Measurements from ENCODE around the gene GALNT1. TPM values are rescaled to one million over a fixed set of nuclear protein-coding genes. Genes with fewer than 3 reads are reported as not detected.

GALNT1 gene
- total and polyA plus RNA-seq, 9 of the 15 experiments (the other 6 are each of a cell fraction or from before 2014, with no cell fraction given): 14.4 to 54.1 (median 36.6) TPM

GRCh38 chr18:35694808-35695207 is 113.3 kb downstream of the GALNT1 start (continued):
- TF ChIP-seq THRA (IDR thresholded peaks at IDR 0.05) (no peak), SIN3A (IDR thresholded peaks at IDR 0.05; ENCODE audit: borderline replicate concordance in 2 of 2, control insufficient read depth in 1 of 2, low read depth in 2 of 2, low read length in 2 of 2) (no peak)

GRCh38 chr18:35695384-35695783 is 113.8 kb downstream of the GALNT1 start:
- BruUV-seq (replicated peaks): no TSS peak
- Histone ChIP-seq H3K27ac (ENCODE audit: extremely low read depth, low read depth, low read length) (no peak overlapping the region), H3K9me1 (ENCODE audit: control insufficient read depth, insufficient read depth, low read length) (no peaks in the 10 kb centered on the region), H2AFZ (ENCODE audit: low read depth, low read length) (no peak overlapping the region), H3K79me2 (ENCODE audit: control insufficient read depth, insufficient read depth, low read length) (no peaks in the 10 kb centered on the region), H3K4me2 (ENCODE audit: insufficient read depth, low read length) (no peak overlapping the region), H3K4me3 (no peak overlapping the region), H3K4me1 (replicated peaks in 1 of 2; ENCODE audit: control insufficient read depth in 2 of 2, insufficient read depth in 2 of 2, low read length in 2 of 2) (no peaks in the 10 kb centered on the region), H3K36me3 (ENCODE audit: control insufficient read depth, insufficient read depth, low read length) (no peaks in the 10 kb centered on the region; the same call in 2 of the 3 replicates), H3K9ac (ENCODE audit: insufficient read depth in 1 of 2, low read depth in 2 of 2, low read length in 2 of 2) (no peak overlapping the region), H3K9me3 (replicated peaks; ENCODE audit: control insufficient read depth, insufficient read depth, low read depth, low read length) (no peaks in the 10 kb centered on the region), H3K27me3 (ENCODE audit: control insufficient read depth in 2 of 2, insufficient read depth in 2 of 2, low read length in 2 of 2) (no peaks in the 10 kb centered on the region), H4K20me1 (replicated peaks; ENCODE audit: control insufficient read depth, insufficient read depth, low read length) (no peaks in the 10 kb centered on the region)
- 100% methylated on average over 1 of the region's 1 CpG for WGBS (ENCODE audit: insufficient coverage, low coverage, missing lambda C conversion rate)
- in situ Hi-C loops (cut with MboI) (no loop called here), intact Hi-C loops (cut with micrococcal nuclease) (no loop called here)
- POLR2A ChIA-PET: interaction anchor here (0.6 to 1.0 kb wide), 2 partner anchors 8 to 172 kb away, joined by 3 to 4 read pairs; no protein-coding TSS in a partner anchor
- CTCF ChIA-PET (ENCODE audit: low intra/inter-chr PET ratio): no interaction called here
- DNase-seq (ENCODE audit: extremely low read depth in 1 of 4, low spot score in 3 of 4) (no peak), ATAC-seq (no peak), FAIRE-seq (no peak)
- TF ChIP-seq SMARCE1 (IDR thresholded peaks at IDR 0.05): no peak
- TF ChIP-seq CLOCK (CRISPR knock-in tag; IDR thresholded peaks at IDR 0.05; ENCODE audit: borderline replicate concordance): no peak
- TF ChIP-seq ZBTB2 (IDR thresholded peaks at IDR 0.05): no peak
- TF ChIP-seq GABPB2 (CRISPR knock-in tag; conservative IDR thresholded peaks at IDR 0.05): no peak
- TF ChIP-seq RBM17 (IDR thresholded peaks at IDR 0.05; ENCODE audit: borderline replicate concordance, low read depth, low read length): no peak
- TF ChIP-seq MCM3 (IDR thresholded peaks at IDR 0.05): no peak
- TF ChIP-seq DMBX1 (CRISPR knock-in tag; IDR thresholded peaks at IDR 0.05; ENCODE audit: borderline replicate concordance): no peak
- no peak for TF ChIP-seq CCAR2 (IDR thresholded peaks at IDR 0.05; ENCODE audit: low read depth, low read length)
- no peak for TF ChIP-seq MTA3 (IDR thresholded peaks at IDR 0.05; ENCODE audit: borderline replicate concordance)
- TF ChIP-seq ZBTB12 (CRISPR knock-in tag; IDR thresholded peaks at IDR 0.05): no peak

Measured in K562 (cell line).